ENCODE data around the gene AGAP3. TPM values are rescaled to one million over a fixed set of nuclear protein-coding genes. Genes with fewer than 3 reads are reported as not detected.

The AGAP3 gene
- total RNA-seq, 1 experiment from 2014 or later = 103 TPM

GRCh38 chr7:151068069-151068773, 18.1 kb upstream of the AGAP3 start:
- DNase-seq (ENCODE audit: low read depth, low spot score) = no peak
- no peak for ATAC-seq
- Histone ChIP-seq H3K9me3 (ENCODE audit: control insufficient read depth, insufficient read depth, low read depth, low read length) (no peaks in the 10 kb centered on the region), H3K4me1 (ENCODE audit: control insufficient read depth, insufficient read depth, low read length) (peaks cover 4% of the 10 kb centered on the region; the same call in 1 of the 2 replicates), H3K36me3 (ENCODE audit: control insufficient read depth, insufficient read depth, low read length) (peaks cover 22% of the 10 kb centered on the region), H3K4me3 (ENCODE audit: low read depth in 2 of 2, low read length in 2 of 2) (no peak overlapping the region), H3K27ac (ENCODE audit: low read length) (no peak overlapping the region), H3K27me3 (ENCODE audit: control insufficient read depth, insufficient read depth, low read length) (no peaks in the 10 kb centered on the region)
- no peak for TF ChIP-seq CTCF (IDR thresholded peaks at IDR 0.05)
- TF ChIP-seq, protein P1, sequence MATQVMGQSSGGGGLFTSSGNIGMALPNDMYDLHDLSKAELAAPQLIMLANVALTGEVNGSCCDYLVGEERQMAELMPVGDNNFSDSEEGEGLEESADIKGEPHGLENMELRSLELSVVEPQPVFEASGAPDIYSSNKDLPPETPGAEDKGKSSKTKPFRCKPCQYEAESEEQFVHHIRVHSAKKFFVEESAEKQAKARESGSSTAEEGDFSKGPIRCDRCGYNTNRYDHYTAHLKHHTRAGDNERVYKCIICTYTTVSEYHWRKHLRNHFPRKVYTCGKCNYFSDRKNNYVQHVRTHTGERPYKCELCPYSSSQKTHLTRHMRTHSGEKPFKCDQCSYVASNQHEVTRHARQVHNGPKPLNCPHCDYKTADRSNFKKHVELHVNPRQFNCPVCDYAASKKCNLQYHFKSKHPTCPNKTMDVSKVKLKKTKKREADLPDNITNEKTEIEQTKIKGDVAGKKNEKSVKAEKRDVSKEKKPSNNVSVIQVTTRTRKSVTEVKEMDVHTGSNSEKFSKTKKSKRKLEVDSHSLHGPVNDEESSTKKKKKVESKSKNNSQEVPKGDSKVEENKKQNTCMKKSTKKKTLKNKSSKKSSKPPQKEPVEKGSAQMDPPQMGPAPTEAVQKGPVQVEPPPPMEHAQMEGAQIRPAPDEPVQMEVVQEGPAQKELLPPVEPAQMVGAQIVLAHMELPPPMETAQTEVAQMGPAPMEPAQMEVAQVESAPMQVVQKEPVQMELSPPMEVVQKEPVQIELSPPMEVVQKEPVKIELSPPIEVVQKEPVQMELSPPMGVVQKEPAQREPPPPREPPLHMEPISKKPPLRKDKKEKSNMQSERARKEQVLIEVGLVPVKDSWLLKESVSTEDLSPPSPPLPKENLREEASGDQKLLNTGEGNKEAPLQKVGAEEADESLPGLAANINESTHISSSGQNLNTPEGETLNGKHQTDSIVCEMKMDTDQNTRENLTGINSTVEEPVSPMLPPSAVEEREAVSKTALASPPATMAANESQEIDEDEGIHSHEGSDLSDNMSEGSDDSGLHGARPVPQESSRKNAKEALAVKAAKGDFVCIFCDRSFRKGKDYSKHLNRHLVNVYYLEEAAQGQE (IDR thresholded peaks at IDR 0.05; ENCODE audit: insufficient read depth in 1 of 2, low read depth in 2 of 2, low read length in 1 of 2) = no peak
- TF ChIP-seq POLR2AphosphoS5 (IDR thresholded peaks at IDR 0.05; ENCODE audit: low read depth, low read length) = no peak
- TF ChIP-seq TCF7L2 (IDR thresholded peaks at IDR 0.05; ENCODE audit: low read depth, low read length) = no peak
- TF ChIP-seq SIN3A (IDR thresholded peaks at IDR 0.05; ENCODE audit: borderline replicate concordance, insufficient read depth, low read depth, low read length) = no peak
- intact Hi-C loops (cut with micrococcal nuclease; ENCODE audit: unreplicated experiment) = no loop called here
- in situ Hi-C loops (cut with HindIII; ENCODE audit: low pct_unique_long_range_greater_than_20kb, low sequenced_read_pairs) = no loop called here
- BruUV-seq (replicated peaks) = no TSS peak
- ChIA-PET CTCF (interaction anchor here (0.5 to 0.7 kb wide), 2 partner anchors 17 to 40 kb away, joined by 3 to 4 read pairs; partner anchors contain the start of gene ABCB8), POLR2A (no interaction called here)

GRCh38 chr7:151069841-151070573, 16.3 kb upstream of the AGAP3 start:
- TF ChIP-seq TCF7L2 (IDR thresholded peaks at IDR 0.05; ENCODE audit: low read depth, low read length) (no peak), SIN3A (IDR thresholded peaks at IDR 0.05; ENCODE audit: borderline replicate concordance, insufficient read depth, low read depth, low read length) (no peak), POLR2AphosphoS5 (IDR thresholded peaks at IDR 0.05; ENCODE audit: low read depth, low read length) (no peak), CTCF (IDR thresholded peaks at IDR 0.05) (no peak)
- TF ChIP-seq, protein P1 (IDR thresholded peaks at IDR 0.05; ENCODE audit: insufficient read depth in 1 of 2, low read depth in 2 of 2, low read length in 1 of 2) = no peak
- intact Hi-C loops (cut with micrococcal nuclease; ENCODE audit: unreplicated experiment) (no loop called here), in situ Hi-C loops (cut with HindIII; ENCODE audit: low pct_unique_long_range_greater_than_20kb, low sequenced_read_pairs) (no loop called here)
- no TSS peak for BruUV-seq (replicated peaks)
- Histone ChIP-seq H3K9me3 (ENCODE audit: control insufficient read depth, insufficient read depth, low read depth, low read length) (no peaks in the 10 kb centered on the region), H3K36me3 (ENCODE audit: control insufficient read depth, insufficient read depth, low read length) (peaks cover 19% of the 10 kb centered on the region), H3K4me1 (ENCODE audit: control insufficient read depth, insufficient read depth, low read length) (peaks cover under 1% of the 10 kb centered on the region; the same call in 1 of the 2 replicates), H3K27ac (ENCODE audit: low read length) (no peak overlapping the region), H3K4me3 (ENCODE audit: low read depth in 2 of 2, low read length in 2 of 2) (no peak overlapping the region), H3K27me3 (ENCODE audit: control insufficient read depth, insufficient read depth, low read length) (no peaks in the 10 kb centered on the region)
- POLR2A ChIA-PET = no interaction called here
- DNase-seq (ENCODE audit: low read depth, low spot score) (no peak), ATAC-seq (no peak)
- CTCF ChIA-PET = no interaction called here

All from Panc1 (cell line).